Measurements from ENCODE around the gene CCDC142.
A peak's percentile ranks its signal among the peaks of the same experiment; 100 is the strongest.

CCDC142 gene

DNA sequence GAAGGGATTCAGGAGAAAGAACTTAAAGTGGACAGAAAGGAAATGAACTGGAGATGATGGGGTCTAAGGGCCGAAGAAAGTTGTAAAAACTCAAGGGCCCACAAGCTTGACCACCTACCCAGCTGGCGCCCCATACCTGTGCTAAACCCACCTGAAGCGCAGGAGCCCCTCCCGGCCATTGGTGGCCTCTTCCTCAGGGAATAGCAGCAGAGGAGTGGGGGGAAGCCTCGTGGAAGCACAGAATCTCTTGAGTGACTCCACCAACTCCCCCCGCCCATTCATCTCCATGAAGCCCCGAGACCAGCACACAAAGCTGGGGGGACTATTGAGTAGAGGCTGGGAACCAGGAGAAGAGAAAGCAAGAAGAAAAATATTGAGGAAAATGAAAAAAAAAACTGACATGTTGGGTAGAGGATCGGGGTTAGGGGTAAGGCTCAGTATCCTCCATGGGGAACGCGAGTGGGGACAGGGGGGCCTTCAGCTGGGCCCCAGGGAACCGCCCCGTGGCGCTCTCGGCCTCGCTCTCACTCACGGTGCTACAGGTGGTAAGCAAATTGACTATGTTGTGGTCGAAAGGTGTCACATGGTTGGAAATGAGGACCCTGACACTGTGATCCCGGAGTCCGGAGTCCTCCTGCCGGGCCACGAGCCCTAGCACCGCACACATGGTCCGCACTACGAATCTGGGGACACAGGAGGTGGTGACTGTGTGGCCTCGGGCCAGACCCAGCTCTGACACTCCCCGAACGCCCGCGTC is 46.0 kb upstream of the CCDC142 start:
- DNase-seq (ENCODE audit: low read depth), result peak; percentile 60
- no peak for TF ChIP-seq CTCF (IDR thresholded peaks at IDR 0.05; ENCODE audit: insufficient read depth, low read depth, low read length, missing control alignments)

DNA sequence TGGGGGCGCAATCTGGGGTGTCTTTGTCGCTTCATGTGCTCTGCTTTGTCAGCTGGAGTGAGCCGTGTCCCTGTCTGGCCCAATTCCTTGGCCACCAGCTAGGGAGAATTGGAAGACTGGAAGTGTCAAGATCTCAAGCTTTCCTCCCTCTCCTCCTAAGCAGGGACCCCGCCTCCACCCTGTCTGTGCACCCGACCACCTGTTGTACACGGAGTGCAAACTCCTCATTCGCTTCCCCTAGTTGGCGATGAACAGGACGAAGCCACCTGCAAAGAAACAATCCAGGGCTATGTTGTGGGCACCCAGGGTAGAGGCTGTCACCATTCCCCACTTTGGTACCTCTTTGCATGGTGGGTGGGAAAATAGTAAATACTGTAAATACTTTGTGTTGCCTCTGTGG is 44.9 kb upstream of the CCDC142 start:
- DNase-seq (ENCODE audit: low read depth), result no peak
- TF ChIP-seq CTCF (IDR thresholded peaks at IDR 0.05; ENCODE audit: insufficient read depth, low read depth, low read length, missing control alignments), result no peak
- H3K4me3 ChIP-seq (ENCODE audit: low read depth, low read length), result no peak overlapping the region

More for the DNA sequence above, 46.0 kb upstream of the CCDC142 start:
- peak overlapping the region; percentile 95 for H3K4me3 ChIP-seq (ENCODE audit: low read depth, low read length)

- H3K4me3 ChIP-seq (ENCODE audit: low read depth, low read length), result no peak overlapping the region
- DNase-seq (ENCODE audit: low read depth), result no peak
- TF ChIP-seq CTCF (IDR thresholded peaks at IDR 0.05; ENCODE audit: insufficient read depth, low read depth, low read length, missing control alignments), result no peak
These were observed 43.9 kb upstream of the CCDC142 start for GRCh38 chr2:74526649-74527230.

GRCh38 chr2:74525717-74526648 is 43.2 kb upstream of the CCDC142 start, which contains the start of gene DQX1:
Gene DQX1, minus strand, starts transcription at chr2:74526231. Its CDS starts 502 bp downstream, at chr2:74525729.
- DNase-seq (ENCODE audit: low read depth), result peak; percentile 75
- H3K4me3 ChIP-seq (ENCODE audit: low read depth, low read length), result no peak within 1 kb of the TSS
- no peak for TF ChIP-seq CTCF (IDR thresholded peaks at IDR 0.05; ENCODE audit: insufficient read depth, low read depth, low read length, missing control alignments)

- H3K4me3 ChIP-seq (ENCODE audit: low read depth, low read length), result no peak overlapping the region
- DNase-seq (ENCODE audit: low read depth), result no peak
- TF ChIP-seq CTCF (IDR thresholded peaks at IDR 0.05; ENCODE audit: insufficient read depth, low read depth, low read length, missing control alignments), result no peak
These were observed 42.3 kb upstream of the CCDC142 start for GRCh38 chr2:74524955-74525716.

DNA sequence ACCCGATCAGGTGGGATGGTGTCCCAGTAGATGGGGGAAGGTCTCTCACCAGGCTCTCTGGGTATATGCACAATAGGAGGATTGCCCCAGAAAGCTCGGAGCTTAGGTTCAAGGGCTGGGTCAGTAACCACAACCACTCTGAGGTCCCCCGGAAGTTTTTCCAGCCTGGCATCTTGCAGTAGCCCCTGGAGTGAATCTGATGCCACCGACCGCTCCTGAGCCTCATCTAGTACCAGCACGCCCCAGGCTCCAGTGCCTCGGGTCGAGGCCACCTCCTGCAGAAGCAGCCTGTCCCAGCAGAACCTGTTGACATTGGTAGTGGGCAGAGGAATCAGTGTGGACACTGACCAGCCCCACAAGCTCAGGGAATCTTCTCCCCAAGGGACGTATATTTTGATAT is 41.2 kb upstream of the CCDC142 start:
- no peak for DNase-seq (ENCODE audit: low read depth)
- TF ChIP-seq CTCF (IDR thresholded peaks at IDR 0.05; ENCODE audit: insufficient read depth, low read depth, low read length, missing control alignments), result no peak
- H3K4me3 ChIP-seq (ENCODE audit: low read depth, low read length), result no peak overlapping the region
